SK-N-SH treated with all-trans-retinoic acid at 6 μM for 48 hours (cell line): Measurements from ENCODE around the gene G6PC1.
"Not testable (repeated sequence)": the region's sequence is repeated elsewhere in the genome, so short reads cannot be mapped to it uniquely, and the experiment has no call there.

Experiments used
- ATAC-seq: fragments of 200-7000 bp; cut with Tn5 transposase; 3 replicates; pipeline ENCODE4 v1.9.1; 2020; ENCODE audit warnings: mild to moderate bottlenecking, moderate library complexity
- ARNTL ChIP-seq: fragments of 450-650 bp; formaldehyde crosslinking; IDR thresholded peaks from 2 replicates; pipeline ENCODE4 v1.5.0; 2020; ENCODE audit warnings: low read depth, mild to moderate bottlenecking, moderate library complexity, borderline replicate concordance
- BACH2 ChIP-seq: fragments of 250-450 bp; sonication (Bioruptor Pico); IDR thresholded peaks from 2 replicates; pipeline ENCODE4 v1.9.0; 2021; ENCODE audit warnings: mild to moderate bottlenecking, borderline replicate concordance
- CSDC2 ChIP-seq: fragments of 250-450 bp; sonication (Bioruptor Pico); IDR thresholded peaks from 2 replicates; pipeline ENCODE4 v1.5.0; 2020; ENCODE audit warnings: mild to moderate bottlenecking, moderate library complexity
- ESRRG ChIP-seq: fragments of 250-450 bp; sonication (Bioruptor Pico); IDR thresholded peaks from 2 replicates; pipeline ENCODE4 v1.6.1; 2021; ENCODE audit warnings: mild to moderate bottlenecking
- GLIS3 ChIP-seq: fragments of 250-450 bp; sonication (Bioruptor Pico); IDR thresholded peaks from 2 replicates; pipeline ENCODE4 v1.5.0; 2020; ENCODE audit warnings: mild to moderate bottlenecking, moderate library complexity
- ISL1 ChIP-seq: fragments of 250-450 bp; sonication (Bioruptor Pico); IDR thresholded peaks from 2 replicates; pipeline ENCODE4 v2.1.2; 2022; ENCODE audit warnings: mild to moderate bottlenecking, moderate library complexity
- OSR1 ChIP-seq: fragments of 250-450 bp; sonication (Bioruptor Pico); IDR thresholded peaks from 2 replicates; pipeline ENCODE4 v1.8.0; 2022; ENCODE audit warnings: moderate library complexity, mild to moderate bottlenecking, inconsistent platforms
- PPARA ChIP-seq: fragments of 250-450 bp; sonication (Bioruptor Pico); IDR thresholded peaks from 2 replicates; pipeline ENCODE4 v1.5.0; 2020; ENCODE audit warnings: mild to moderate bottlenecking, borderline replicate concordance
- RARB ChIP-seq: fragments of 250-450 bp; sonication (Bioruptor Pico); IDR thresholded peaks from 2 replicates; pipeline ENCODE4 v1.8.0; 2021; ENCODE audit warnings: mild to moderate bottlenecking, moderate library complexity
- SNAI2 ChIP-seq: fragments of 250-450 bp; sonication (Bioruptor Pico); IDR thresholded peaks from 2 replicates; pipeline ENCODE4 v1.5.0; 2020; ENCODE audit warnings: mild to moderate bottlenecking, moderate library complexity
- ZC3H10 ChIP-seq: fragments of 250-450 bp; sonication (Bioruptor Pico); IDR thresholded peaks from 2 replicates; pipeline ENCODE4 v1.5.1; 2021; ENCODE audit warnings: mild to moderate bottlenecking, moderate library complexity
- ZFP3 ChIP-seq: fragments of 250-450 bp; sonication (Bioruptor Pico); IDR thresholded peaks from 2 replicates; pipeline ENCODE4 v1.5.0; 2020; ENCODE audit warnings: mild to moderate bottlenecking, moderate library complexity
- ZFP30 ChIP-seq: fragments of 450-650 bp; formaldehyde crosslinking; IDR thresholded peaks from 2 replicates; pipeline ENCODE4 v1.5.0; 2022; ENCODE audit warnings: mild to moderate bottlenecking, moderate library complexity
- ZNF565 ChIP-seq: fragments of 450-650 bp; formaldehyde crosslinking; conservative IDR thresholded peaks from 2 replicates; pipeline ENCODE4 v1.5.0; 2020; ENCODE audit warnings: low read depth, mild to moderate bottlenecking, moderate library complexity
- ZNF70 ChIP-seq: fragments of 450-650 bp; formaldehyde crosslinking; IDR thresholded peaks from 2 replicates; pipeline ENCODE4 v1.5.0; 2020; ENCODE audit warnings: mild to moderate bottlenecking, moderate library complexity
- ZNF8 ChIP-seq: fragments of 450-650 bp; formaldehyde crosslinking; IDR thresholded peaks from 2 replicates; pipeline ENCODE4 v1.5.0; 2020; ENCODE audit warnings: mild to moderate bottlenecking, moderate library complexity
- TF ChIP-seq, protein P1 (sequence below): fragments of 250-450 bp; sonication (Bioruptor Pico); IDR thresholded peaks from 2 replicates; pipeline ENCODE4 v1.5.1; 2021; ENCODE audit warnings: mild to moderate bottlenecking, moderate library complexity
- TF ChIP-seq, protein P2 (sequence below): fragments of 250-450 bp; sonication (Bioruptor Pico); IDR thresholded peaks from 2 replicates; pipeline ENCODE4 v1.5.1; 2020; ENCODE audit warnings: low read depth, mild to moderate bottlenecking, moderate library complexity
- TF ChIP-seq, protein P3 (sequence below): fragments of 250-450 bp; sonication (Bioruptor Pico); IDR thresholded peaks from 2 replicates; pipeline ENCODE4 v1.5.0; 2020; ENCODE audit warnings: mild to moderate bottlenecking, moderate library complexity
- TF ChIP-seq, protein P4 (sequence below): fragments of 250-450 bp; sonication (Bioruptor Pico); IDR thresholded peaks from 2 replicates; pipeline ENCODE4 v1.8.0; 2021; ENCODE audit warnings: low read depth, mild to moderate bottlenecking, moderate library complexity, borderline replicate concordance
- TF ChIP-seq, protein P5 (sequence below): fragments of 250-450 bp; sonication (Bioruptor Pico); IDR thresholded peaks from 2 replicates; pipeline ENCODE4 v1.8.0; 2020; ENCODE audit warnings: mild to moderate bottlenecking, moderate library complexity, borderline replicate concordance

The G6PC1 gene

DNA sequence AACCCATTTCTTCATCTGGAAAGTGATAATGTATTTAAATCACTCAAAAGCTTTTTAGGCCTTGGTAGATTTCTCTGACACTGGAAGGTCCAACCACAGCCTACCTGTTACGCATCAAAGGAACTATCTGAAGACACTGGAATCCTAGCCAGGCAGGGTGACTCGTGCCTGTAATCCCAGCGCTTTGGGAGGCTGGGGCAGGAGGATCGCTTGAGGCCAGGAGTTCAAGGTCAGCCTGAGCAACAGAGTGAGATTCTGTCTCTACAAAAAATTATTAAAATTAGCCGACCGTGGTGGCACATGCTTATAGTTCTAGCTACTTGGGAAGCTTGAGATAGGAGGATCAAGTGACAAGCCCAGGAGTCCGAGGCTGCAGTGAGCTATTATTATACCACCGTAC lies 18.4 kb upstream of the G6PC1 start (continued):
- TF ChIP-seq, protein P1, sequence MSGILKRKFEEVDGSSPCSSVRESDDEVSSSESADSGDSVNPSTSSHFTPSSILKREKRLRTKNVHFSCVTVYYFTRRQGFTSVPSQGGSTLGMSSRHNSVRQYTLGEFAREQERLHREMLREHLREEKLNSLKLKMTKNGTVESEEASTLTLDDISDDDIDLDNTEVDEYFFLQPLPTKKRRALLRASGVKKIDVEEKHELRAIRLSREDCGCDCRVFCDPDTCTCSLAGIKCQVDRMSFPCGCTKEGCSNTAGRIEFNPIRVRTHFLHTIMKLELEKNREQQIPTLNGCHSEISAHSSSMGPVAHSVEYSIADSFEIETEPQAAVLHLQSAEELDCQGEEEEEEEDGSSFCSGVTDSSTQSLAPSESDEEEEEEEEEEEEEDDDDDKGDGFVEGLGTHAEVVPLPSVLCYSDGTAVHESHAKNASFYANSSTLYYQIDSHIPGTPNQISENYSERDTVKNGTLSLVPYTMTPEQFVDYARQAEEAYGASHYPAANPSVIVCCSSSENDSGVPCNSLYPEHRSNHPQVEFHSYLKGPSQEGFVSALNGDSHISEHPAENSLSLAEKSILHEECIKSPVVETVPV (CRISPR knock-in tag) = no peak
- TF ChIP-seq ARNTL (CRISPR knock-in tag) (no peak), RARB (no peak), CSDC2 (CRISPR knock-in tag) (no peak)

DNA sequence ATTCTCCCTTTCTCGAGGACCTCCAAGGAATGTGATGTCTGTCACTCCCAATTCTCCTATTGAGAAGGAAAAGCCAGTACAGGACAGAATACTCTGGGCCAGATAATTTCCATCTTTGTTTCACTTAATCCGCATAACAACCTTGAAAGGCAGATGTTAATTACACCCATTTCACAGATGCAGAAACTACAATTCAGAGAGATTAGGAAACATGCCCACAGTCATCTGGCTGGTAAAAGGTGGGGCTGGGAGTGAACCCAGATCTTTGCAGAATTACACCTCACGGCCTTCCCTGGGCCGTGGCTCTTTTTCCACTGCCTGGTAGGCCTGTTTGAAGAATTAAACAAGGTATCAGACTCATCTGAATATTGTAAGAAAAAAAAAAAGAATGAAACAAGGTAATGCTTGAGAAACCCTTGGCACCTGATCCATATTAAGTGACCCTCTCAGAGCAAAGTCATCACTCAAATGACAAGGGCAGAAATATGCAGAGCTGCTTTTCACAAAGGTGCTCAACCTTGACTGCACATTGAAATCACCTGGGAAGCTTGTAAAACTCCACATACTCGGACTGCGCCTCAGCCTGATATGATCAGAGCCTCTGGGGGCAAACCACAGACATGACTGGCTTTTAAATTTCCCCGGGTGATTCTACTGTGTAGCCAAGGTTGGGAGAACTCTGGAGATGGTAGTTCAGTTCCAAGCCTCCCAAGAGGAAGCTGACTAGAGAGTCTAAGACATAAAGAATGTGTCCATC lies 16.6 kb upstream of the G6PC1 start:
- no peak for TF ChIP-seq GLIS3 (CRISPR knock-in tag)
- no peak for TF ChIP-seq ZNF8 (CRISPR knock-in tag)
- TF ChIP-seq RARB = no peak
- no peak for TF ChIP-seq ZNF70
- no peak for TF ChIP-seq PPARA (CRISPR knock-in tag)
- TF ChIP-seq BACH2 (CRISPR knock-in tag) = no peak
- no peak for TF ChIP-seq ESRRG (CRISPR knock-in tag)
- no peak for TF ChIP-seq ZFP30 (CRISPR knock-in tag)
- TF ChIP-seq, protein P2, sequence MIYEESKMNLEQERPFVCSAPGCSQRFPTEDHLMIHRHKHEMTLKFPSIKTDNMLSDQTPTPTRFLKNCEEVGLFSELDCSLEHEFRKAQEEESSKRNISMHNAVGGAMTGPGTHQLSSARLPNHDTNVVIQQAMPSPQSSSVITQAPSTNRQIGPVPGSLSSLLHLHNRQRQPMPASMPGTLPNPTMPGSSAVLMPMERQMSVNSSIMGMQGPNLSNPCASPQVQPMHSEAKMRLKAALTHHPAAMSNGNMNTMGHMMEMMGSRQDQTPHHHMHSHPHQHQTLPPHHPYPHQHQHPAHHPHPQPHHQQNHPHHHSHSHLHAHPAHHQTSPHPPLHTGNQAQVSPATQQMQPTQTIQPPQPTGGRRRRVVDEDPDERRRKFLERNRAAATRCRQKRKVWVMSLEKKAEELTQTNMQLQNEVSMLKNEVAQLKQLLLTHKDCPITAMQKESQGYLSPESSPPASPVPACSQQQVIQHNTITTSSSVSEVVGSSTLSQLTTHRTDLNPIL (CRISPR knock-in tag) = no peak
- TF ChIP-seq ISL1 = no peak
- no peak for TF ChIP-seq OSR1 (CRISPR knock-in tag)
- TF ChIP-seq ZC3H10 (CRISPR knock-in tag) = no peak

DNA sequence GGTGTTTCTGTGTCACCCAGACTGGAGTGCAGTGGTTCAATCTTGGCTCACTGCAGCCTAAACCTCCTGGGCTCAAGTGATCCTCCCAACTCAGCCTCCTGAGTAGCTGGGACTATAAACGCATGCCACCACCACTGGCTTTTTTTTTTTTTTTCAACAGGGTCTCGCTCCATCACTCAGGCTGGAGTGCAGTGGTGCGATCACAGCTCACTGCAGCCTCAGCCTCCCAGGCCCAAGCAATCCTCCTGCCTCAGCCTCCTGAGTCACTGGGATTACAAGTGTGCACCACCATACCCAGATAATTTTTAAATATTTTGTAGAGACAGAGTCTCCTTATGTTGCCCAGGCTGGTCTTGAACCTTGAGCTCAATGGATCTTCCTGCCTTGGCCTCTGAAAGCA lies 14.8 kb upstream of the G6PC1 start:
- ATAC-seq = not testable (repeated sequence)

More for the DNA sequence above, 16.6 kb upstream of the G6PC1 start:
- ATAC-seq = no peak

DNA sequence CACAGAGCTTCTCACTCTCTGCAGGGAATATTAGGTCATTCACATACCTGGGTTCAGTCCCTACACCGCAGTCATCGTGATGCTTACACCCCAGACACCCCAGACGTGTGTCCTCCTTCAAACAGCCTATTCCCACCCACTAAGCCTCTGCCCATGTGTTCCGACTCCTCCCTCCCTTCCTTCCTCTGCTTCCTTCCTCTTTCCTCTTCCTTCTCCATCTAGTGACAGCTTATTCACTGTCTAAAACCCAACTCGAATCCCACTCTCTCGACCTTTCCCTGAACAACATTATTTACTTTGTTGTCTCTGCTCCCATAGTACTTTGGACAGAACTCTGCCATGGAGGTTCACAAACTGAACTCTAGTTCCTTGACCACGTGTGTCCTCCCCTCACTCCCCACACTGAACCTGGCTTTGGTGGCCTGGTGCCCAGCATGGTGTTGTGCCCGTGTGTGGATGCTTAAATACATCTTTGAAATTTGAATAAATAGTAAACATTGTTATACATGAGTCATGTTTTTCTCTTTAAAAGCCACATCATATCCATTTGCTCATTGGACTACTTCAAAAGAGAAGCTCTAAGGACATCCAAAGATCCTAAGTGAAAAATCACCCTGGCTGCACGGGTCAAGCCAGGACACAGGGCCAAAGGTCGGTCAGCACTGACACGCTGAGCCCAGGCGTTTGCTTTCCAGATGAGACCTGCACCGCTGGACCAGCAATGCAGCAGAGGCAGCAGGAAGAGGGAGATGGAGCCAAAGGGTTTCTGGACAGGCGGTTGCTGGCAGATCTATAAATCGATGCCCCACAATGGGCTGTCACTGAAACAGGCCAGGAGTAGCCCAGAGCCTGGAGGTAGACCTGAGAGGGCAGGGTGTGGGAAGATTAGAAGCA lies 14.1 kb upstream of the G6PC1 start:
- TF ChIP-seq ARNTL (CRISPR knock-in tag) = no peak
- TF ChIP-seq ZNF70 = no peak
- no peak for TF ChIP-seq ZNF8 (CRISPR knock-in tag)
- no peak for TF ChIP-seq RARB
- no peak for TF ChIP-seq ISL1
- TF ChIP-seq, protein P1 (CRISPR knock-in tag) = no peak
- TF ChIP-seq ZFP3 (CRISPR knock-in tag) = no peak
- TF ChIP-seq, protein P2 (CRISPR knock-in tag) = no peak
- TF ChIP-seq, protein P3, sequence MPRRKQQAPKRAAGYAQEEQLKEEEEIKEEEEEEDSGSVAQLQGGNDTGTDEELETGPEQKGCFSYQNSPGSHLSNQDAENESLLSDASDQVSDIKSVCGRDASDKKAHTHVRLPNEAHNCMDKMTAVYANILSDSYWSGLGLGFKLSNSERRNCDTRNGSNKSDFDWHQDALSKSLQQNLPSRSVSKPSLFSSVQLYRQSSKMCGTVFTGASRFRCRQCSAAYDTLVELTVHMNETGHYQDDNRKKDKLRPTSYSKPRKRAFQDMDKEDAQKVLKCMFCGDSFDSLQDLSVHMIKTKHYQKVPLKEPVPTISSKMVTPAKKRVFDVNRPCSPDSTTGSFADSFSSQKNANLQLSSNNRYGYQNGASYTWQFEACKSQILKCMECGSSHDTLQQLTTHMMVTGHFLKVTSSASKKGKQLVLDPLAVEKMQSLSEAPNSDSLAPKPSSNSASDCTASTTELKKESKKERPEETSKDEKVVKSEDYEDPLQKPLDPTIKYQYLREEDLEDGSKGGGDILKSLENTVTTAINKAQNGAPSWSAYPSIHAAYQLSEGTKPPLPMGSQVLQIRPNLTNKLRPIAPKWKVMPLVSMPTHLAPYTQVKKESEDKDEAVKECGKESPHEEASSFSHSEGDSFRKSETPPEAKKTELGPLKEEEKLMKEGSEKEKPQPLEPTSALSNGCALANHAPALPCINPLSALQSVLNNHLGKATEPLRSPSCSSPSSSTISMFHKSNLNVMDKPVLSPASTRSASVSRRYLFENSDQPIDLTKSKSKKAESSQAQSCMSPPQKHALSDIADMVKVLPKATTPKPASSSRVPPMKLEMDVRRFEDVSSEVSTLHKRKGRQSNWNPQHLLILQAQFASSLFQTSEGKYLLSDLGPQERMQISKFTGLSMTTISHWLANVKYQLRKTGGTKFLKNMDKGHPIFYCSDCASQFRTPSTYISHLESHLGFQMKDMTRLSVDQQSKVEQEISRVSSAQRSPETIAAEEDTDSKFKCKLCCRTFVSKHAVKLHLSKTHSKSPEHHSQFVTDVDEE (CRISPR knock-in tag) = no peak
- TF ChIP-seq PPARA (CRISPR knock-in tag) = no peak
- no peak for TF ChIP-seq ZC3H10 (CRISPR knock-in tag)
- TF ChIP-seq, protein P4, sequence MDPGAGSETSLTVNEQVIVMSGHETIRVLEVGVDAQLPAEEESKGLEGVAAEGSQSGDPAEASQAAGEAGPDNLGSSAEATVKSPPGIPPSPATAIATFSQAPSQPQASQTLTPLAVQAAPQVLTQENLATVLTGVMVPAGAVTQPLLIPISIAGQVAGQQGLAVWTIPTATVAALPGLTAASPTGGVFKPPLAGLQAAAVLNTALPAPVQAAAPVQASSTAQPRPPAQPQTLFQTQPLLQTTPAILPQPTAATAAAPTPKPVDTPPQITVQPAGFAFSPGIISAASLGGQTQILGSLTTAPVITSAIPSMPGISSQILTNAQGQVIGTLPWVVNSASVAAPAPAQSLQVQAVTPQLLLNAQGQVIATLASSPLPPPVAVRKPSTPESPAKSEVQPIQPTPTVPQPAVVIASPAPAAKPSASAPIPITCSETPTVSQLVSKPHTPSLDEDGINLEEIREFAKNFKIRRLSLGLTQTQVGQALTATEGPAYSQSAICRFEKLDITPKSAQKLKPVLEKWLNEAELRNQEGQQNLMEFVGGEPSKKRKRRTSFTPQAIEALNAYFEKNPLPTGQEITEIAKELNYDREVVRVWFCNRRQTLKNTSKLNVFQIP (CRISPR knock-in tag) = no peak
- TF ChIP-seq, protein P5, sequence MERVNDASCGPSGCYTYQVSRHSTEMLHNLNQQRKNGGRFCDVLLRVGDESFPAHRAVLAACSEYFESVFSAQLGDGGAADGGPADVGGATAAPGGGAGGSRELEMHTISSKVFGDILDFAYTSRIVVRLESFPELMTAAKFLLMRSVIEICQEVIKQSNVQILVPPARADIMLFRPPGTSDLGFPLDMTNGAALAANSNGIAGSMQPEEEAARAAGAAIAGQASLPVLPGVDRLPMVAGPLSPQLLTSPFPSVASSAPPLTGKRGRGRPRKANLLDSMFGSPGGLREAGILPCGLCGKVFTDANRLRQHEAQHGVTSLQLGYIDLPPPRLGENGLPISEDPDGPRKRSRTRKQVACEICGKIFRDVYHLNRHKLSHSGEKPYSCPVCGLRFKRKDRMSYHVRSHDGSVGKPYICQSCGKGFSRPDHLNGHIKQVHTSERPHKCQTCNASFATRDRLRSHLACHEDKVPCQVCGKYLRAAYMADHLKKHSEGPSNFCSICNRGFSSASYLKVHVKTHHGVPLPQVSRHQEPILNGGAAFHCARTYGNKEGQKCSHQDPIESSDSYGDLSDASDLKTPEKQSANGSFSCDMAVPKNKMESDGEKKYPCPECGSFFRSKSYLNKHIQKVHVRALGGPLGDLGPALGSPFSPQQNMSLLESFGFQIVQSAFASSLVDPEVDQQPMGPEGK (CRISPR knock-in tag) = no peak
- no peak for TF ChIP-seq CSDC2 (CRISPR knock-in tag)
- no peak for TF ChIP-seq SNAI2 (CRISPR knock-in tag)
- TF ChIP-seq GLIS3 (CRISPR knock-in tag) = no peak
- TF ChIP-seq ESRRG (CRISPR knock-in tag) = no peak
- TF ChIP-seq ZNF565 (CRISPR knock-in tag) = no peak
- TF ChIP-seq ZFP30 (CRISPR knock-in tag) = no peak
- ATAC-seq = no peak
